Stimulated activated CD8-positive, alpha-beta memory T cell treated with anti-CD3 and anti-CD28 coated beads, Interleukin-4, amount 100 ng/mL, for 1 hour (primary cell): ENCODE data around the gene IGFN1.

ENCODE experiments used
- DNase-seq, 2 donors: peaks; one replicate each; pipeline ENCODE4 v3.0.0-alpha.2; 2020; ENCODE audit warnings: low read depth in 2 of 2, low spot score in 1 of 2

The IGFN1 gene

DNA sequence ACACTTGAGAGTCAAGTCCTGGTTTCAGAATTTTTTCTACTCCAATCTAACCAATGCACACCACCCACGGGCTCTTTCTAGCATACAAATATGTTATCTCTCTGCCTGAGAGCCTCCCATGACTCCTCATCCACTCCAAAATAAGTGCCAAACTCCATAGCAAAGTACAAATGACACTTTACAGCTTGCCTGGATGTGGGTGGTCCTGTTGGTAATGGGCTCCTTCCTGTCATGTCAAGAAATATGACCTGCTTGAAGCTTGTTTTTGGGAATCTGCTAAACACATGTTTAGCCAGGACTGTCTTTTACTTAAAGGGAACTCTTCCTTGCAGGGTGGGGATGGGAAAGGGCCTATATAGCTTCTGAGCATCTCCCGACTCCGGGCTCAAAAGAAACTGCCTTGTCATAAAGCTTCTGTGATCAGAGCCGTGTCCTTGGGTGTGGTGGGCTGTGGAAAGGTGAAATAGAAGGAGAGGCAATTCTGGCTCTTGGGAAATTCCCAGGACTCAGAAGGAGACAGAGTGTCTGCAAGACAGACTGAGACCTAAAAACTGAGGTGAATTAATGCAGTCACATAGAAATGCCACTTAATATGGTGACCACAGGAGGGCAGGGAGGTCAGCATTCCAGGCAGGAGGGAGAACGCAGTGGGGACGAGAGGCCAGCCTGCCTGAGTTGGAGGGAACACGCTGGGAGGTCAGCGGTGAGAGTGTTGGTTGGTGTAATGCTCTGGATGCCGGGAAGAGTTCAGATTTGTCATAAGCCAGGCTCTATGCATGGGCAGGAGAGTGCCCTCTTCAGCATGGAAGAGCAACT, 6.1 kb upstream of the IGFN1 start:
- no peak for DNase-seq

DNA sequence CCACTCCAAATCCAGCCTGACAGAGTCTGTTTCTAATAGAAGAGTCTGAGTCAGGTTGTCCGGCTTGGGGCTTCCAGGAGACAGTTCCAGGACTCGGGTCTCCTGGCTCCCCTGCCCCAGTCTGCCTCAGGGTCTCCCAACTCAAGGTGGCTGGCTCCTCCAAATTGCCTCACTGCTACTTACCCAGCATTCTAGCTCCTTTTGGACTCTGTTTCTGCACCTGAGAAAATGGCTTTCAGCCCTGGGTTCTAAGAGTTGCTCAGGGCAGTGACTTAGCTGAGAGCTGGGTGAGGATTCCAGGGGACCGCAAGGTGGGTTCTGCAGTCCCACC, 5.5 kb upstream of the IGFN1 start:
- no peak for DNase-seq

DNA sequence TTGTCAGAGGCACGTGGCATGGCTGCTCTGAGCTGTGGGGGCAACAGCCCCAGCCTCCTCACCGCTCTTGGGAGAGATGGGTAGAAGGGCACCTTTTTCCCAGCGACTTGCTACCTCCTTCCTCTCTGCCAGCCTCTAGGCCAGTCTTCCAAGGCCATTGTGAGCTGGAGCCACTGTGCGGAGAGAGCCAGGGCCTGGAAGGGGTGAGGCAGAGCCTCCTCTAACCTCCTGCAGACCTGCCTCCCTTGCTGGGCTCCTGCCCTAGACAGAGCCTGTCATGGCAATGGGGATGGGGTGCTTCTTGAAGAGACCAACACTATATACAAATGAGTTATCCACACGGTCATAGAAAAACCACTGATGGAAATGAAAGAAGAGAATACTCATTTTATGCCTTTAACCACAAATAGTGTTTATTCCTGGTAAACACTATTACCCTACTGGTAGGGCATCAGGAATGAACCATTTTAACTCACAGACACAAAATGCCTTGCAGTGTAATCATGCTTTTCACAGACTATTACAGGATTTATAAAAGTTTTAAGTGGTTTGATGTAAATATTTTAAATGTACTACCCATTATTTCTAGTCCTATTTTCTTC, 5.0 kb upstream of the IGFN1 start:
- no peak for DNase-seq

DNA sequence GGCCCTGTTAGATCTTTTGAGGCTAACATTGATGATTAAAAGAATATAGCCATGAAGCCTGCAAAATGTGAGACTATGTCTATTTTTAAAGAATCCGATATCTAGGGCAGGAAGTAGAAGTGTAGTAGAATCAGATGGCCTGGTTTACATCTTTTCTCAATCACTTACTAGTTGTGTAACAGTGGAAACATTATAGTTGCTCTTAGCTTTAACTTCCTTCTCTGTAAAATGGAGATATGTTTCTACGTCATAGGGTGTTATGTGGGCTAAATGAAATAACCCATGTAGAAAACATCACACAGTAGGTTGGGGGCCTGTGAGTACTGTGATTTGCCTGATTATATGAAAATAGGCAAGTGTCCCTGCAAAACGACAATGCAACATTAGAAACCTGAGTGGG, 4.4 kb upstream of the IGFN1 start:
- no peak for DNase-seq

DNA sequence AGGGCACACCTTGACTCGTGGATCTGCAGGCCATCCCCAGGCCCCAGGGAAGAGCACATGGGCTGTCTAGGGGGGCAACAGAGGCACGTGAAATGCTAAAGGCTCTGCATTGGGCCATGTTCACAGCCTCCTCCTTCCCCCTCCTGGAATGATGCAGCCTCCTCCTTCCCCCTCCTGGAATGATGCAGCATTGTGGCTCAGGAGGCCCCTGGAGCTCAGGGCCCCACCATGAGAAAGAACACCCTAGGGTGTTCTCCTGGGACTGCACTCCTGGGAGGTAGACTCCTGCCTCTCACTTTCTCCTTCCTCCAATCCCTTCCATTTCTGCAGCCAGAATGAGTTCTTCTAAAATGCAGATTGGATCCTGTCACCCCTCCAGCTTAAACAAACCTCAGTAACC, 1.5 kb upstream of the IGFN1 start:
- DNase-seq, result no peak

DNA sequence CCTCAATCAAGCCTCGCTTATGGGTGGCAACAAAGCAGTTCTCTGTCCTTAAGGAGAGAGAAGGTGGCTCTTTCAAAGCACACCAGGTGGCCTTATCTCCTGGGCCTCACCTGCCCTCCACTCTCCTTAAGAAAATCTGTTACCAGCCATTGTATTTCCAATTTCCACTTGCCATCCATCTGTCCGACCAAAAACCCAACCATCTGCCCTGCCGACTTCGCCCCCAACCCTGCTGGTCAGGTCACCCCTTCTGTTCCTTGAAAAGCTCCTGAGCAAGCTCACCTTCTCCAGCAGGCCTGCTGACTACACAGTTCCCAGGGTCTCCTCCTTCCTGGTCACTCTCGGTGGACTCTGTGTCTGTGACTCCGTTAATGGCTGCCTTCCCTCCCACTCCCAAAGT, 619 bp upstream of the IGFN1 start:
- DNase-seq, result no peak

DNA sequence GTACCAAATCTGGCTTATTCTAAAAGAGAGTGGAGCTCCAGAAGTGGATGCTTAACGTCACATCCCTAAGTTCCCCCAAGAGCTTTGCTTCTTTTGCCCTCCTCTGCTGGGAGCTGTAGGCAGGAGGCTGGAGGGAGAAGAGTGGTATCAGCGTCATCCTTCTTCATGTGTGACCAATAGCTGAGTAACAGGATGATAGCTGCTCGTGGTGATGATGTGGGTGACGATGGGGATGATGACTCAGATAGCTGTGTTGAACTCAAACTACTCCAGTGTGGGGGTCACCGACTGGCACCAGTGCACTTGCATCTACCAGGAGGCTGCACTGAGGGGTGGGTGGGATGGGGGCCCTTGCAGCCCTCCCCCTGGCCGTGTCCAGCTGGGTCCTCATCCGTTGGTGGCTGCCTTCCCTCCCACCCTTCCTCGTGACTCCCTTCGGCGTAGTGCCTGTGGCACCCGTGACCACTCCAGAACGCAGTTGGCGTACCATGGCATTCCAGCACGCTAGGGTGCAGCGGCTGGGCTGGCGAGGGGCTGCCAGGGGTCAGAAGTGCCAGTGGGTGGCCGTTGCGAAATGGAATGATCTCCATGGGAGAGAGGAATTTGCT, 1.1 kb downstream of the IGFN1 start:
- no peak for DNase-seq

DNA sequence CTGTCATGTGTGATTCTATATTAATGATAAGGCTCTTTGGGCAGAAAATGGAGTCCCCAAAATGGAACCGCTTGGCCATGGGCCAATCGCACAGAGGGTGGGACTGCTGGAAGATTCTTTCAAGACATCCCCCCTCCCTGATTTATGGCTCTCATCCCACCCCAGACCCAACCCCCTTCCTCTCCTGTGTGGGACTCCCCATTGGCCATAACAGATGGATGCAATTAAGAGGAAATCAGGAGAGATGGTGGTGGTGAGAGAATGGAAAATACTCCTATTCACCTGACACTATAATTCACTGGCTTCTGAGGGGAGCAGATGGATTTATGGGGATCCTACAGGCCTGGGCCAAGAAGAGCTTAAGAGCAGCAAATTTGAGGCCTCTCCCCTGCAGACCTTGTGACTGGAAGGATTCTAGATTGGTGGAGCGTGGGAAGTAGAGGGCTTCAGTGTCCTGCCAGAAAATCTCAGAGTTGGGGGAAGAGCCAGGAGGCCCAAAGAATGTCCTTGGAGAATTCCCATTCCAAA, 1.7 kb downstream of the IGFN1 start:
- DNase-seq, result no peak

DNA sequence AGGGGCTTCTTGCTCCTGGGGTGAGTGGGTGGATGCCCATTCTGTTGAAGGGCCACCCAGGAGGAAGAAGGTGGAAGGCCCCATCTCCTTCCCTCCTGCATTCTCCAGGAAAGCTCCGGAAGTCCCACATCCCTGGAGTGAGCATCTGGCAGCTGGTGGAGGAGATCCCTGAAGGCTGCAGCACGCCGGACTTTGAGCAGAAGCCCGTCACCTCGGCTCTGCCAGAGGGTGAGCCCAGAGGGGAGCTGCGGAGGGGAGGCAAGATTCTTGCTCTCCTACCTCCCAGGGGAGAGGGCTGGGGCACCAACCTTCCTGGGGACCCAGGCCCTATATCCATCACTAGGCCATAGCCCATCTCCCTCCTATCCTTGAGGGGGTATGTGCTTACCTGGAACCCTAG, 3.4 kb downstream of the IGFN1 start:
- no peak for DNase-seq

DNA sequence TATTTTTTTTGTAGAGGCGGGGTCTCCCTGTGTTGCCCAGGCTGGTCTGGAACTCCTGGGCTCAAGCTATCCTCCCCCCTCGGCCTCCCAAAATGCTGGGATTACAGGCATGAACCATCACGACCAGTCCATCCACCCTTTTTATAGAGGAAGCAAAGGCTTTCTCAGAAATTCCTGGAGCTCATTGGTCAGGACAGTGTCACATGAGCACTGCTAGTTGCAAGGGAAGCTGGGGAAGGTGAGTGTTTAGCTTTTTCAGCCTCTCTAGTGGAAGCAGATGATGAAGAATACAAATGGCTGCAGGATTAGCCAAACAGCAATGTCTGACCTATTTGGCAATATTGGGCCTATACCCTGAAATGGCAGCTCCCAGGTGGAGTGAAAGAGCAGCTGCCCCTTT, 8.0 kb downstream of the IGFN1 start:
- no peak for DNase-seq

DNA sequence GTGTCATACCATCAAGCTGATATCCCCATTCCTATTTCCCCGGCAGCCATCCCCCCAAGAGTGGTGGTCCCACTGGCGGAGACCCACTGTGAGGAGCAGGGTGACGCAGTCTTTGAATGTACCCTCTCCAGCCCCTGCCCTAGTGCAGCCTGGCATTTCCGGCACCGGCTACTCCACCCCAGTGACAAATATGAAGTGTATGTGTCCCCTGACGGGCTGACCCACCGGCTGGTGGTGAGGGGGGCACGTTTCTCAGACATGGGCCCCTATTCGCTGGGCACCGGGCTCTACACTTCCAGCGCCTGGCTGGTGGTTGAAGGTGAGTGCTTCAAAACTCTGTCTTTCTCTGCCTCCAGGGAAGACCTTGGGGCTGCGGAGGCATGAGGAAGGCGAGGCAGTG, 14.4 kb downstream of the IGFN1 start:
- DNase-seq, result no peak

DNA sequence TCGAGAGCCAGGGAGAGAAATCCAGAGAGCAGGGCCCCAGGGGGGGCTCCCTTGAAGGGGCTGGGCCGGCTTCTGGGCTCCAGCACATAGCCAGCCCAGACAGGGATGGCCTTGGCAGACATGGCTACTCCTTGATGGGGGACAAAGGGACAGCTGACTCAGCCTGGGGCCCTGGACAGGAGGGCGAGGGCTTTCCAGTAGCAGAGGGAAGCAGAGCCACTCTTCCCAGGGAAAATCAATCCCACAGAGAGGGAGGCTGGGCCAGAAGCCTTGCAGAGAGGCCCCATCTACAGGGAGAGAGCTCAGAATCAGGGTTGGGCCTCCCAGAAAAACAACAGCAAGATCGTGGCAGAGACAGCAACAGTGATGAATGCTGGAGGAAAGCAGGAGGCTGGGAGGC, 15.6 kb downstream of the IGFN1 start:
- no peak for DNase-seq

DNA sequence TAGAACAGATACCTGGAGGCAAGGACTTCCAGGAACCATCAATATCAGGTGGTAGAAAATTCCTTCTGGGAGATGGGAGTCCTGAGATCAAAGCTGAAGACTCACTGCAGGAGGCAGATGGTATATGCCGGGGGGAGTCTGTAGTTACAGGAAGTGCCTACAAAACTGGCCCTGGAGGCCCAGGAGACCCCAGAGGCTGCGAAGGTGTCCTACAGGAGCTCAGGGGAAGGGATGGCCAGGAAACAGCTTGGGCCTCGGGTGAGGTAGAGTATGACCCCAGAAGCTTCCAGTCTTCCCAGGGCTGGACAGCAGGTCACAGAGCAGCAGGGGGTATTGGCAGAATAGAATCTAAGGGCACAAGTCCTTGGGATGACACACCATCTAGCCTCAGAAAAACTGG, 16.4 kb downstream of the IGFN1 start:
- no peak for DNase-seq

DNA sequence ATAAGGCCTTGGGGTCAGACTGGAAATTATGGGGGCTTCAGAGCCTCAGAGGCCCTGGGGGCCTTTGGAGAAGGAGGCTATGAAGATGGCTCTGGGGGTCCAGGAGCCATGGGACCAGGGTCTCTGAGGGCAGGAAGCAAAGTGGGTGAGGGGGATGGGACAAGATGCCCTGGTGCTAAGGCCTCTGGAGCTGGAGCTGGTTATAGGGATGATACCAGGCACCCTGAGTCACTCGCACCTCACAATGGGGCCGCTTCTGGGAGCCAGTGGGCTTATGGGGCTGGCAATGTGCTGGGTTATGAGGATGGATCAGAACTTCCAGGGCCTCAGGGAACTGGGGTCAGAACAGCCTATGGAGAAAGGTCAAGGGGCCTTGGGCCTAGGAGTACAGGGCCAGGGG, 17.6 kb downstream of the IGFN1 start:
- DNase-seq, result no peak

DNA sequence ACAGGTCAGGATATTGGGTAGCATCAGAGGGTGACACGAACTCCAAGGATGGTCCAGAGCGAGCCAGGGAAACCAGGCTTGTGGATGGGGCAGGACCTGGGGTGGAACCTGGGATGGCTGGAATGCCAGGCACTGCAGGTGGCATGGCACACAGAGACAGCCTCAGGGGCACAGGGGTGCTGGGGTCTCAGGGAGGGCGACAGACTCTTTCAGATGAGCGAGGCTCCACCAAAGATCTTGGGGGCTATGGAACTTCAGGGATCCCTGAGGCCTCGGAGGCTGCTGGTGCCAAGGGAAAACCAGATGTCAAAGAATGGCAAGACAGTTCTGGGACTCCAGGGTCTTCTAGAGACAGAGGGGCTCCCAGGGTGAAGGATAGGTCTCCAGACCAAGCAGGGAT, 21.4 kb downstream of the IGFN1 start:
- no peak for DNase-seq

DNA sequence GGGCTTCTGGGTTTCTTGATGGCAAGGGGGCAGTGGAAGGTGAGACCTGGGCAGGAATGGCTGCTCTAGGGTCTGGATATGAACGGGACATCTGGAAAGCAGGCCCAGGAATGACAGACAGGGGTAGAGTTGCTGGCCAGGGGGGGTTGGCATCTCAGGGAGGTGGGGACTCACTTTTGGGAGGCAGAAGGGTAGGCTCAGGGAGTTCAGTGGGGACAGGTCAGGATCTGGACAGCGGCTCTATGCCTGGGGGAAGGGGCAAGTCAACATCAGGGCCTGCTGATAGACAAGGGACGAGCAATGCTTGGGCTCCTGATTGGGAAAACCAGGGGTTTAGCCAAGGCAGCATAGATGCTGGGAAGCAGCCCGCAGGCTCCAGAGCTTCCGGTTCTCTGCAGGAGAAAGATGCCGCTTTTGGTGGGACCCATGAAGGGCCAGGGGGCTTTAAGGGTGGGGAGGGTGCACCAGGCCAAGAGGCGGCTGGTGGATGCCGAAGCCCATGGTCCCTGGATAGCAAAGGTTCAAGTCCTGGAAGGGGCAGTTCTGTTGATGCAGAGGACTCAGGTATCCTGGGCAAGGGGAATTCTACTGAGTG, 21.9 kb downstream of the IGFN1 start:
- no peak for DNase-seq

DNA sequence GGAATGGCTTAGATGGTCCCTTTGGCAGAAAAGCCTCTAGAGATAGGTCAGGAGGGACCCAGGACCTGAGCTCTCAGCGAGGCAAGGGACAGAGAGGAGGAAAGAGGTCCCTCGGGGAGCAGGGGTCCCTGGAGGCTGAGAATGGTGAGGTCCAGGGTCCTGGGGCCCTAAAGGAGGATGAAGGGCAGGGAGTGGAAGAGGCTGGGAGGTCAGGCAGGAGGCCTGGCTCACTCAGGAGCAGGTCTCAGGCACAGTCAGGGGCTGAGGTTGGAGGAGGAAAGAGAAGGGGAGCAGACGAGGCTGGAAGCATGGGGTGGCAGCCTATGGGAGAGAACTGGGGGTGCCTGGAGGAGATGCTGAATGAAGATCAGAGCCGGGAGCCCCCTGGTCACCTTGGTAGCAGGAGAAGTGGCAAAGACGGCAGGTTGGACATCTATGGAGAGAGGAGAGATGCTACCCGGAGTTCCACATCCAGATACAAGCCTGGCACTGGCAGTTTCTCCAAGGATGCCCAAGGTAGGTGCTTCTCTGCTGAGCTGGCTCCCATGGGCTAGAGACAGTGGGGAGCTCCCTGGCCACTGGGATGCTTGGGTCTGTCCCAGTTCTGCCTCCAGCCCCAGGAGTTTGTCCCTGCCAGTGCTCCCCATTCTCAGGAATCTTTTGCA, 22.6 kb downstream of the IGFN1 start:
- no peak for DNase-seq

DNA sequence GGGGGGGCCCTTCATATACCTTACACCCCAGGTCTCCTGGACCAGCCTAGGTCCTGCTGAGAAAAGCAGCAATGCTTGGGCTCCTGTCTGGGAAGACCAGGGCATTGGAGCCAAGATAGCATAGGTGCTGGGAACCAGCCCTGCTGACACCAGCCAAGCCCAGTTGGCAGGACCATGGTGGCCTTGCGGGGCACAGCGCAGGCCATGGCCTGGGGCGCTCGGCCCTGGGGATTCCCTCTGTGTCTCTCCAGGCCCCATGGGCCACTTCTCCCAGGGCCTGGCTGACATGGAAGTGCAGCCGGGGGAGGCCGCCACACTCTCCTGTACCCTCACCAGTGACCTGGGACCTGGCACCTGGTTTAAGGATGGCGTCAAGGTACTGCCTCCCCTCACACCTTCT, 23.3 kb downstream of the IGFN1 start:
- no peak for DNase-seq

DNA sequence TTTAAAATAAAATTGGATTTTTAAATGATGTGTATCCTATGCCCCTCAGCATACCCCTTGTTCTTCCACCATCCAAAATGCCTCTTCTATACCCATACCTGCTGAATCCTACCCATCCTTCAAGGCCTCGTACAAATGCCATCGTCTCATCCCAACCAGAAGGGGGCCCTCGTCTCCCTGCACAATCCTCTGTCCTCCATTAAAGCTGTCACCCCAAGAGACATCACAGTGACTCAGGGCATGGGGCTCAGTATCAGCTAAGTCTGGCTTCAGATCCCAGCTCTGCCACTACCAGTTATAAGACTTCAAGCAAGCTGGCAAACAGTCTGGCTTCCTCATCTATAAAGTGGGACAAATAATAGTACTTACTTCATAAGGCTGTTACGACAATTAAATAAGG, 23.8 kb downstream of the IGFN1 start:
- DNase-seq, result no peak

DNA sequence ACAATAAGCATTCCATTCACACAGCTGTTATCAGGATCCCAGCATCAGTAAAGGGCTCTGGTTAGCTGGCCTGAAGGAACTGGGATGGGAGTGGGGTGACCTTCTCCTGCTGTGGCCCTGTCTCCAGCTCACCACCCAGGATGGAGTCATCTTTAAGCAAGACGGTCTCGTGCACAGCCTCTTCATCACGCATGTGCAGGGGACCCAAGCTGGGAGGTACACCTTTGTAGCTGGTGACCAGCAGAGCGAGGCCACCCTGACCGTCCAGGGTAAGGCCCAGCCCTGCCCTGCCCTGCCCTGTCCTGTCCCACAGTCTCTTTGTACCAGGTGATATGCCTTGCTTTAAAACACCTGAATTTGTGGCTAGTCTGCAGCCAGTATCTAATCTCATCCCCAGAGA, 24.3 kb downstream of the IGFN1 start:
- no peak for DNase-seq

DNA sequence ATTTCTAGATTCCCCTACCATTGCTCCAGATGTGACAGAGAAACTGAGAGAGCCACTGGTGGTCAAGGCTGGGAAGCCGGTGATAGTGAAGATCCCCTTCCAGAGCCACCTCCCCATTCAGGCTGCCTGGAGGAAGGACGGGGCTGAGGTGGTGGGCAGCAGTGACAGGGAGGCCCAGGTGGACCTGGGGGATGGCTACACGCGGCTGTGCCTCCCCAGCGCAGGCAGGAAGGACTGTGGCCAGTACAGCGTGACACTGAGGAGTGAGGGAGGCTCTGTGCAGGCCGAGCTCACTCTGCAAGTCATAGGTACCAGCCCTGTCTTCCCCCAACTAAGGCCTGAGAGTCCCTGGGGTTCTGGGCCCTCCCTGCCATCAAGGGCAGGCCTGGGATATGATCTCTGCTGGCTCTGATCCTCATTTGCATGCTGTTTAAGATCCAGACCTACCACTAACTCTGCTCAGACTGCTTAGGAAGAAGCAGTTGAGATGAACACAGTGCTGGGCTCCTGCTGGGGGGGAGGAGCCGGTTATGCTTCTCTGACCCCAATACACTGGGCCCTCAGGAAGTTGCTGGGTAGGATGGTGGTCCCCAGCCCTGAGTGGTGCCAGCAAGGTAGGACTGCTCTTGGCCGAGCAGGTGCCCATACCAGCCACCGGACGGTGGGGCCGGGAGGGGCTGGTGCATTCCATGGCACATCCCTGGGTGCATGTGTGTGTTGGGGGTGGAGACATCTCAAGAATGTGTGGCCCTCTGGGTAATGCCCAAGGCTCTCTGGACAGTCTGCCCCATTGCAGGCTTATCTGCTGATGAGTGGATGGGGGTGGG, 25.1 kb downstream of the IGFN1 start:
- DNase-seq, result no peak
